GM12875 (cell line): ENCODE results near the gene MEGF6.

Experiments used
- H3K4me3 ChIP-seq: one replicate; pipeline ENCODE4 v1.5.1; 2011; ENCODE audit warnings: low read depth, low read length, control low read depth
- TF ChIP-seq, protein P1 (sequence below): IDR thresholded peaks from 2 replicates; pipeline ENCODE4 v1.5.1; 2011; ENCODE audit warnings: low read depth, mild to moderate bottlenecking, control low read depth, inconsistent platforms, low read length, moderate library complexity, borderline replicate concordance; ENCODE audit not compliant: insufficient read depth

MEGF6 gene

GRCh38 chr1:3610527-3611169 lies 660 bp downstream of the MEGF6 start:
- TF ChIP-seq, protein P1, sequence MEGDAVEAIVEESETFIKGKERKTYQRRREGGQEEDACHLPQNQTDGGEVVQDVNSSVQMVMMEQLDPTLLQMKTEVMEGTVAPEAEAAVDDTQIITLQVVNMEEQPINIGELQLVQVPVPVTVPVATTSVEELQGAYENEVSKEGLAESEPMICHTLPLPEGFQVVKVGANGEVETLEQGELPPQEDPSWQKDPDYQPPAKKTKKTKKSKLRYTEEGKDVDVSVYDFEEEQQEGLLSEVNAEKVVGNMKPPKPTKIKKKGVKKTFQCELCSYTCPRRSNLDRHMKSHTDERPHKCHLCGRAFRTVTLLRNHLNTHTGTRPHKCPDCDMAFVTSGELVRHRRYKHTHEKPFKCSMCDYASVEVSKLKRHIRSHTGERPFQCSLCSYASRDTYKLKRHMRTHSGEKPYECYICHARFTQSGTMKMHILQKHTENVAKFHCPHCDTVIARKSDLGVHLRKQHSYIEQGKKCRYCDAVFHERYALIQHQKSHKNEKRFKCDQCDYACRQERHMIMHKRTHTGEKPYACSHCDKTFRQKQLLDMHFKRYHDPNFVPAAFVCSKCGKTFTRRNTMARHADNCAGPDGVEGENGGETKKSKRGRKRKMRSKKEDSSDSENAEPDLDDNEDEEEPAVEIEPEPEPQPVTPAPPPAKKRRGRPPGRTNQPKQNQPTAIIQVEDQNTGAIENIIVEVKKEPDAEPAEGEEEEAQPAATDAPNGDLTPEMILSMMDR: no peak
- no peak overlapping the region for H3K4me3 ChIP-seq

- H3K4me3 ChIP-seq: no peak overlapping the region
- TF ChIP-seq, protein P1: no peak
Measured at GRCh38 chr1:3609769-3610526, 1.4 kb downstream of the MEGF6 start.

DNA sequence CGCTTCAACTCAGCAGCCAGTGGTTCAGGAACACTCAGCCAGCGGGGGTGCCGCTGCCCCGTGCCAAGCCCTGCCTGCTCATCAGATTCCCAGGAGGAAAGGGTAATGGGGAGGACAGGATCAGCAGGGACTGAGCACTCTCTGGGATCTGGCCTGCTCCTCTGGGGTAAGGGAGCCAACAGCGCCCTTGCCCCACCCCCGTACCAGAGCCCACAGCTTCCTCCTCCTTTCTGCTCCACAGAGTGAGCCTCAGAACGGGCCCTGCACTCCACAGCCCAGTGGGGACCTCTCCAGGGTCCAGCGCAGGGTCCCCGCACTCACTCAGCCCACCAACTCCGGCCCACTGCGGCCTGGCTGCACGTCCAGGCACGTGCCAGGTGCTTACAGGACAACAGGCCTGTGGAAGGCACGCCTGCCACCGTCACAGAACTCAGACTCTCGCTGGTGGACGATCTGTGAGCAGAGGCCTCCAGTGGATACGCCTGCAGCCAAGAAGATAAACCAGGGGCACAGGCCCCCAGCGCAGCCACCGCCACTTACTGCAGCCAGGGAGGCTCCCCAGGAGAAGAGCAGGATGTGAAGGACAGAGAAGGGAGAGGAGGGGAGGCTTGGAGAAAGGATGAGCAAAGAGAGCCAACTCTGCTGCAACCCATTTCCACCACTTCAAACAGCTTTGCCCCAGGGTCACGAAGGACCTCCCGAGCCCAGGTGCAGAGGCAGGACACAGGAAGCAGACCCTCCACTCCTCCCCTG lies 2.1 kb downstream of the MEGF6 start:
- TF ChIP-seq, protein P1: no peak
- H3K4me3 ChIP-seq: no peak overlapping the region

DNA sequence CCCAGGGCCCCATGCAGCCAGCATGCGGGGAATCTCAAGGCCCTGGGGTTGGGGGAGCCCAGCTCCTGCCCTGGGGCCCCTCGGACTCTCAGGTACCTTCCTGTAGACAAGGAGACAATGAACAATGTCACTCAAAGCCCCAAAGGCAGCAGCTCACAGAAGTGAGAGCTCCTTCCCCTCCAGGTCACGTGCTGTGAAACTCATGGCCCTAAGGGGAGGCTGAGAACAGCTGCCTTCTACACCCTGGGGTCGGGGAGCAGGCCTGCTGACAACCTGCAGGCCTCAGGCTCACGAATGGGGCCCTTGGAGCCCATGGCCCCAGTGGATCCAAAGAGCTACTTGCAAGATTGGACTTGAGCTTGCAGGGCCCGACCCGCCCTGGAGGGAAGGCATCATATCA lies 3.2 kb downstream of the MEGF6 start:
- TF ChIP-seq, protein P1: no peak
- H3K4me3 ChIP-seq: no peak overlapping the region

GRCh38 chr1:3607703-3608065 lies 3.6 kb downstream of the MEGF6 start:
- TF ChIP-seq, protein P1: no peak

DNA sequence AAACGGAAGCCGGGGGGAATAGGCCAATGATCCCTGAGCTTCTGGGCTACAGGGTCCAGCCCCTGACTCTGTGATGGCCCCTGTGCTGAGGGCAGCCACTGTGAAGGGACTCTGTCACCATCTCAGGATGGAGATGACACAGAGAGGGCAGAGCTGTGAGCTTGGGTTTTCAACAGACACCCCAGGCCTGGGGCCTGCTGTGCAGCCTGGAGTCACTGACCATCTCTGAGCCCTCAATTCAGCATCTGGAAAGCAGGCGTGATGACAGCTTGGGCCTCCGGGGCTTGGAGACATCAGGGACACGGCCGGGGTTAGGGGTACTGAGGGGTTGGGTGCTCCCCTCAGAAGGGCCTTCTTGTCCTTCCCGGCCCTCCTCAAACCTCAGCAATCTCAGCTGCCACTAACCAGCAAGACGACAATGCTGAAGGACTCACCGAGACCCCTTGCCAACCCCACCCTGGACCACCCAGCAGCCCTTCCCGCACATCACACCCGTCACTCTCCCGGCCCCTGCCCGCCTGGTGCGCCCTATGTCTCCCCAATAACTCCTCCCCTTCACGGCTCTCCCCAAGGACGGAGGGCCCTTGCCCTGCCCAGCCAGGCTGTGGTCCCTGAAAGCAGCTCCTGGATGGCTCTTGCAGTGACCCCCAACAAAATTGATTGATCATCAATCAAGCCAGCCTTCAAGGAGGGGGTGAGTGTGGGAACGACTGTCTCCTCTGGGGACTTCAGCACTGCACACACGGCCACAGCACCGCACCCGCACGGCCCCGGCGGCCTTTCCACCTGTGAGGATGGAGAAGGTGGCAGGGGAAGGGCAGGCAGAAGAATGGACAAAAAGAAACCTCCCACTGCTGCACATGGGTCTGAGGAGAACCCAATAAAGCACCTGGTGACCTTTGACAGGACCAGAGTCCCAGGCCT lies 4.3 kb downstream of the MEGF6 start:
- H3K4me3 ChIP-seq: no peak overlapping the region
- TF ChIP-seq, protein P1: no peak

More at GRCh38 chr1:3607703-3608065, 3.6 kb downstream of the MEGF6 start:
- no peak overlapping the region for H3K4me3 ChIP-seq
